OCI-LY3 (cell line): Measurements from ENCODE around the gene RAVER1.
"Not testable (repeated sequence)": the region's sequence is repeated elsewhere in the genome, so short reads cannot be mapped to it uniquely, and the experiment has no call there.

Source experiments
- H2AFZ ChIP-seq: fragments of 200-600, 300-600 bp; shearing (Covaris generic); 2 replicates; pipeline ENCODE4 v1.6.0; 2014; ENCODE audit warnings: antibody characterized with exemption, low read depth, low read length
- H3K27ac ChIP-seq: fragments of 200-600, 300-600 bp; sonication (generic); 2 replicates; pipeline ENCODE4 v1.5.1; 2014; ENCODE audit warnings: mild to moderate bottlenecking, low read length, moderate library complexity, mixed read lengths
- H3K27me3 ChIP-seq: fragments of 200-600, 300-600 bp; sonication (generic); 2 replicates; pipeline ENCODE4 v1.6.1; 2014; ENCODE audit warnings: low read depth, low read length, mixed read lengths
- H3K36me3 ChIP-seq: fragments of 200-600, 300-600 bp; sonication (generic); replicated peaks from 2 replicates; pipeline ENCODE3; 2014; ENCODE audit warnings: low read depth, low read length, mixed read lengths
- H3K4me1 ChIP-seq: fragments of 300-600, 200-600 bp; sonication (generic); 2 replicates; pipeline ENCODE4 v1.6.1; 2014; ENCODE audit warnings: low read length, mixed read lengths
- H3K4me2 ChIP-seq: fragments of 200-600, 300-600 bp; sonication (generic); 2 replicates; pipeline ENCODE4 v1.6.1; 2014; ENCODE audit warnings: low read length, mixed read lengths
- H3K4me3 ChIP-seq: fragments of 300-600, 200-600 bp; sonication (generic); 2 replicates; pipeline ENCODE4 v1.5.1; 2014; ENCODE audit warnings: antibody characterized with exemption, mild to moderate bottlenecking, low read length, moderate library complexity
- H3K79me2 ChIP-seq: fragments of 300-600, 200-600 bp; shearing (Covaris generic); 2 replicates; pipeline ENCODE4 v1.6.1; 2014; ENCODE audit warnings: mild to moderate bottlenecking, low read length, mixed read lengths
- H3K9ac ChIP-seq: fragments of 300-600, 200-600 bp; shearing (Covaris generic); 2 replicates; pipeline ENCODE4 v1.6.0; 2014; ENCODE audit warnings: mild to moderate bottlenecking, low read length, moderate library complexity
- H3K9me3 ChIP-seq: fragments of 200-600, 300-600 bp; shearing (Covaris generic); 2 replicates; pipeline ENCODE4 v1.6.1; 2014; ENCODE audit warnings: low read length, mixed read lengths; ENCODE audit not compliant: insufficient read depth
- H4K20me1 ChIP-seq: fragments of 200-600, 300-600 bp; sonication (generic); 2 replicates; pipeline ENCODE4 v1.6.1; 2016; ENCODE audit warnings: low read length, mixed read lengths; ENCODE audit not compliant: insufficient read depth
- CTCF ChIP-seq: fragments of 200-600, 300-600 bp; sonication (generic); IDR thresholded peaks from 2 replicates; pipeline ENCODE4 v1.5.1; 2014; ENCODE audit warnings: antibody characterized with exemption, low read length, low read depth
- EZH2phosphoT487 ChIP-seq: fragments of 200-600 bp; shearing (Covaris generic); IDR thresholded peaks from 2 replicates; pipeline ENCODE4 v1.6.1; 2018; ENCODE audit warnings: antibody characterized with exemption, mixed run types, low read depth

RAVER1 gene

GRCh38 chr19:10378124-10378523 lies 44.8 kb upstream of the RAVER1 start:
- Histone ChIP-seq H2AFZ (no peak overlapping the region), H4K20me1 (no peaks in the 10 kb centered on the region), H3K4me2 (no peak overlapping the region), H3K4me1 (peaks cover 21% of the 10 kb centered on the region), H3K79me2 (peaks cover 33% of the 10 kb centered on the region), H3K9ac (no peak overlapping the region), H3K27ac (no peak overlapping the region), H3K27me3 (no peaks in the 10 kb centered on the region), H3K4me3 (no peak overlapping the region), H3K9me3 (no peaks in the 10 kb centered on the region), H3K36me3 (peaks cover 18% of the 10 kb centered on the region)
- TF ChIP-seq EZH2phosphoT487 (no peak), CTCF (no peak)

GRCh38 chr19:10377140-10377640 lies 43.9 kb upstream of the RAVER1 start:
- H3K9me3 ChIP-seq, H3K4me2 ChIP-seq, H4K20me1 ChIP-seq, H2AFZ ChIP-seq, H3K4me3 ChIP-seq, H3K9ac ChIP-seq, H3K27ac ChIP-seq, H3K27me3 ChIP-seq: not testable (repeated sequence)
- peaks cover 39% of the 10 kb centered on the region for H3K79me2 ChIP-seq
- peaks cover 29% of the 10 kb centered on the region for H3K4me1 ChIP-seq
- H3K36me3 ChIP-seq, result peaks cover 22% of the 10 kb centered on the region

GRCh38 chr19:10374931-10375330 lies 41.6 kb upstream of the RAVER1 start:
- H3K36me3 ChIP-seq, result peaks cover 33% of the 10 kb centered on the region
- no peaks in the 10 kb centered on the region for H3K9me3 ChIP-seq
- peaks cover 23% of the 10 kb centered on the region for H3K4me1 ChIP-seq
- TF ChIP-seq CTCF, result no peak
- no peak for TF ChIP-seq EZH2phosphoT487
- H3K27ac ChIP-seq, result 0 out of 2 replicates have a peak overlapping the region, but pooled peaks have one; percentile 45
- no peaks in the 10 kb centered on the region for H3K27me3 ChIP-seq
- no peaks in the 10 kb centered on the region for H4K20me1 ChIP-seq
- H3K9ac ChIP-seq, result no peak overlapping the region
- no peak overlapping the region for H3K4me3 ChIP-seq
- no peak overlapping the region for H2AFZ ChIP-seq
- peaks cover 38% of the 10 kb centered on the region for H3K79me2 ChIP-seq
- no peak overlapping the region for H3K4me2 ChIP-seq

GRCh38 chr19:10372690-10373089 lies 39.4 kb upstream of the RAVER1 start:
- Histone ChIP-seq H3K4me3 (no peak overlapping the region), H3K9ac (peak overlapping the region; percentile 47; the same call in 1 of the 2 replicates), H3K4me2 (peak overlapping the region; percentile 60; the same call in 1 of the 2 replicates), H3K9me3 (no peaks in the 10 kb centered on the region), H3K36me3 (peaks cover 45% of the 10 kb centered on the region), H4K20me1 (no peaks in the 10 kb centered on the region), H3K27ac (peak overlapping the region; percentile 81), H2AFZ (no peak overlapping the region), H3K27me3 (no peaks in the 10 kb centered on the region), H3K4me1 (peaks cover 23% of the 10 kb centered on the region), H3K79me2 (peaks cover 25% of the 10 kb centered on the region)
- TF ChIP-seq CTCF, result no peak
- no peak for TF ChIP-seq EZH2phosphoT487
